Heart left ventricle (tissue), 16 donors: ENCODE measurements around the gene SLC22A23. TPM values are rescaled to one million over a fixed set of nuclear protein-coding genes. Genes with fewer than 3 reads are reported as not detected.

ENCODE experiments used
- ATAC-seq, 4 donors: fragments of 200-7000 bp; cut with Tn5 transposase; one replicate each; pipeline ENCODE4 v1.9.1; 2020 to 2022; ENCODE audit warnings: moderate library complexity in 4 of 4, mild to moderate bottlenecking in 3 of 4, moderate number of reproducible peaks in 1 of 4
- DNase-seq, 5 donors: peaks; one replicate each; pipeline ENCODE4 v3.0.0-alpha.2; 2020
- H3K27ac ChIP-seq, 12 donors: fragments of 200-600 bp; sonication (generic) in 4 of 12; one replicate each; pipeline versions ENCODE4 v1.5.0 to v1.8.0; 2016 to 2022; ENCODE audit warnings: mild to moderate bottlenecking in 2 of 12
- H3K27me3 ChIP-seq, 9 donors: fragments of 200-600 bp; sonication (generic) in 2 of 9; one replicate each; pipeline versions ENCODE4 v1.5.1 to v1.8.0; 2016 to 2022; ENCODE audit warnings: mild to moderate bottlenecking in 3 of 9
- H3K36me3 ChIP-seq, 9 donors: fragments of 200-600 bp; sonication (generic) in 2 of 9; one replicate each; pipeline versions ENCODE4 v1.5.0 to v1.8.0; 2018 to 2022; ENCODE audit warnings: mild to moderate bottlenecking in 2 of 9
- H3K4me1 ChIP-seq, 12 donors: fragments of 200-600 bp; sonication (generic) in 4 of 12; one replicate each; pipeline versions ENCODE4 v1.5.0 to v1.8.0; 2016 to 2022; ENCODE audit warnings: mild to moderate bottlenecking in 3 of 12
- H3K4me3 ChIP-seq, 12 donors: fragments of 200-600 bp; sonication (generic) in 4 of 12; one replicate each; pipeline versions ENCODE4 v1.5.0 to v1.8.0; 2017 to 2022; ENCODE audit warnings: mild to moderate bottlenecking in 9 of 12, moderate library complexity in 4 of 12
- H3K9me3 ChIP-seq, 12 donors: fragments of 200-600 bp; sonication (generic) in 4 of 12; one replicate each; pipeline versions ENCODE4 v1.5.0 to v1.8.0; 2016 to 2022; ENCODE audit warnings: mild to moderate bottlenecking in 1 of 12
- CTCF ChIP-seq, 12 donors: fragments of 200-600 bp; sonication (generic) in 4 of 12; IDR thresholded peaks; one replicate each; pipeline versions ENCODE4 v1.5.0 to v1.8.0; 2018 to 2022; ENCODE audit warnings: antibody characterized with exemption in 12 of 12, mild to moderate bottlenecking in 5 of 12
- POLR2A ChIP-seq, 2 donors: fragments of 450-650 bp; IDR thresholded peaks; one replicate each; pipeline ENCODE4 v1.6.1; 2017; ENCODE audit warnings: antibody characterized with exemption in 2 of 2, mild to moderate bottlenecking in 2 of 2, moderate library complexity in 2 of 2
- WGBS, 4 donors: extraction: QIAGEN DNeasy Blood & Tissue Kit in 2 of 4; methylation state at CpG; one replicate each; pipeline versions ENCODE4 v1.1.5 to v1.1.7; 2013 to 2018; 5-methylcytosine and 5-hydroxymethylcytosine counted together
- intact Hi-C, 10 donors: fragments of 100-400 bp; cut with DNase I; formaldehyde crosslinking; loops; one replicate each; pipeline versions ENCODE4 v1.11.1 to v1.14.2; 2022
- polyA plus RNA-seq, 2 donors: library from polyadenylated mRNA; stranded (reverse); fragments of 200-250 nt; gene quantifications; one replicate each; pipeline ENCODE4 v1.2.3, GENCODE V29; 2013
- total RNA-seq, 9 donors: library from RNA; depleted of rRNA in 2 of 9; stranded (reverse); fragments of >200 nt in 2 of 9; fragmentation: NEBNext Ultra II Directional in 3 of 9; extraction: Animal tissue kit (Norgen Biotek cat#: 25700) in 3 of 9; gene quantifications; one replicate each; pipeline versions ENCODE4 v1.1.0 to v1.2.4, GENCODE V29; 2016 to 2023
- donor health status: ischemic (EF 13 %, LVEDD 7.1; RV severe dilation, severe dysfunction).
- donor health status: healthy with polysubstance abuse.
- donor health status: DM: no; HTN: yes; CAD: no.
- donor health status: DM: no; HTN: no; CAD: no.
- donor health status: ischemic (EF 25% LVEDD 6.9; RV normal size, moderate dysfunction).
- donor health status: ischemic (EF 25% LVEDD 5.7; RV mildly dilated, moderate dysfunction).
- donor health status: healthy.
- donor health status: DM: yes; HTN: yes; CAD: no.
- donor health status: ischemic (EF 35%, LVEDD 5.7; RV mildly dilated, moderate dysfunction).
- donor health status: nonischemic (EF 11% LVEDD 7.7; RV severe dilation, severe dysfunction).
- donor health status: DM: yes; HTN: yes; CAD: no.
- donor health status: PGD.
- donor health status: ischemic (EF 29% LVEDD 5.4; RV normal size, mild dysfunction).
- donor health status: nonischemic (EF 23%, LVEDD 6.1; RV moderate dilation, normal function).

The SLC22A23 gene
- total and polyA plus RNA-seq, 11 donors: 2.9 to 12.4 (median 5.2) TPM

GRCh38 chr6:3471286-3471685 lies 14.4 kb upstream of the SLC22A23 start:
- Histone ChIP-seq H3K27me3 (no peaks in the 10 kb centered on the region), H3K4me1 (peaks cover 0 to 12% (median 2%) of the 10 kb centered on the region in 12 donors), H3K36me3 (no peaks in the 10 kb centered on the region), H3K4me3 (no peak overlapping the region), H3K9me3 (no peaks in the 10 kb centered on the region), H3K27ac (no peak overlapping the region)
- TF ChIP-seq CTCF (IDR thresholded peaks at IDR 0.05): no peak
- no peak for TF ChIP-seq POLR2A (IDR thresholded peaks at IDR 0.05)
- ATAC-seq: no peak
- WGBS, 4 donors: 92 to 96% (median 95%) methylated on average over 5 of the region's 5 CpGs
- intact Hi-C loops: no loop called here
- no peak for DNase-seq

GRCh38 chr6:3468585-3468984 lies 11.7 kb upstream of the SLC22A23 start:
- ATAC-seq (no peak), DNase-seq (no peak)
- intact Hi-C loops: no loop called here
- H3K27me3 ChIP-seq: no peaks in the 10 kb centered on the region
- no peaks in the 10 kb centered on the region for H3K9me3 ChIP-seq
- no peak for TF ChIP-seq CTCF (IDR thresholded peaks at IDR 0.05)
- TF ChIP-seq POLR2A (IDR thresholded peaks at IDR 0.05): no peak
- H3K4me1 ChIP-seq: peaks cover 0 to 12% (median 2%) of the 10 kb centered on the region in 12 donors
- no peaks in the 10 kb centered on the region for H3K36me3 ChIP-seq
- 82 to 94% (median 92%) methylated on average over 9 of the region's 9 CpGs for WGBS, 4 donors
- H3K27ac ChIP-seq: no peak overlapping the region
- H3K4me3 ChIP-seq: no peak overlapping the region

GRCh38 chr6:3467996-3468395 lies 11.1 kb upstream of the SLC22A23 start:
- H3K9me3 ChIP-seq: no peaks in the 10 kb centered on the region
- no peaks in the 10 kb centered on the region for H3K36me3 ChIP-seq
- H3K4me1 ChIP-seq: peaks cover 0 to 8% (median 2%) of the 10 kb centered on the region in 12 donors
- intact Hi-C loops: no loop called here
- H3K27me3 ChIP-seq: no peaks in the 10 kb centered on the region
- no peak overlapping the region for H3K27ac ChIP-seq
- ATAC-seq (no peak), DNase-seq (no peak)
- no peak overlapping the region for H3K4me3 ChIP-seq
- 40 to 100% (median 72%) methylated on average over 1 of the region's 1 CpG for WGBS, 4 donors
- no peak for TF ChIP-seq CTCF (IDR thresholded peaks at IDR 0.05)
- no peak for TF ChIP-seq POLR2A (IDR thresholded peaks at IDR 0.05)

- Histone ChIP-seq H3K9me3 (no peaks in the 10 kb centered on the region), H3K36me3 (no peaks in the 10 kb centered on the region), H3K27ac (no peak overlapping the region), H3K4me1 (no peaks in the 10 kb centered on the region), H3K27me3 (no peaks in the 10 kb centered on the region), H3K4me3 (no peak overlapping the region)
- WGBS, 4 donors: 89 to 93% (median 91%) methylated on average over 6 of the region's 6 CpGs
- intact Hi-C loops: no loop called here
- no peak for DNase-seq
- no peak for TF ChIP-seq POLR2A (IDR thresholded peaks at IDR 0.05)
- no peak for TF ChIP-seq CTCF (IDR thresholded peaks at IDR 0.05)
- ATAC-seq: no peak
Observed at GRCh38 chr6:3466488-3467219, 9.8 kb upstream of the SLC22A23 start.
